Measurements from ENCODE around the gene KIAA1614.
A peak's percentile ranks its signal among the peaks of the same experiment; 100 is the strongest.

The KIAA1614 gene

DNA sequence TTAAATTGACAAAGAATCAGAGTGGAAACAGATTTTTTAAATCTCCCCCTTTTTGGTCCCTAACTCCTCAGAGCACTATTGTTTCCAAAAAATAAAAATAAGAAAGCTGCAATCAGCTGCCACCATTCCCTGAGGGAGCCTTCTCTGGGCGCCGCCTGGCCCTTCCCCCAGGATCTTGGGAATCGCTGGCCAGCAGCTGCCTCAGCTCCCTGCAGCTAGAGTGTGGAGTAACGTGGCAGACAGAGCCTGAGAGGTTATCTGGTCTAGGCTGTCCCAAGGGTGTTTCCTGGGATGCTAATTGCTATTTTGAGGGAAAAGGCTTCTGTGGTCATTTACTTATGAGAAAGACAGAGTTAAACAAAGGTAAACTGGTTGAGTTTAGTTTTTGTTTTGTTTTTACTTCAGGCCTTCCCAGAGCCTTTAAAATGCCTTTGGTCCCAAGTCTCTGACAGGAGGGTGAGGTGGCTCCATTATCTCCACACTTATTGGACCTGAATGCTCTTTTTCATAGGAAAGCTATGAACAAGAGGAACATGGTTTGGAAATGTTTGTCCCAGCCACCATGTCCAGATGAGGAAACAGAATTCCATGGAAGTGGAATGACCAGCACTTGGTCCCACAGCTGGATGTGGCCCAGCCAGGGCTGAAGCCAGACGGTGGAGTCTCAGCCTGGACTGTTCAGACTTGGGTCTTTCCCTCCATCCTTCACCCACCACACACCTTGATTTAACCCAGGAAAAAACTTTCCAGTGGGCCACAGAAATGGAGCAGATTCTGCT, 14.1 kb upstream of the KIAA1614 start:
- TF ChIP-seq, protein P1, sequence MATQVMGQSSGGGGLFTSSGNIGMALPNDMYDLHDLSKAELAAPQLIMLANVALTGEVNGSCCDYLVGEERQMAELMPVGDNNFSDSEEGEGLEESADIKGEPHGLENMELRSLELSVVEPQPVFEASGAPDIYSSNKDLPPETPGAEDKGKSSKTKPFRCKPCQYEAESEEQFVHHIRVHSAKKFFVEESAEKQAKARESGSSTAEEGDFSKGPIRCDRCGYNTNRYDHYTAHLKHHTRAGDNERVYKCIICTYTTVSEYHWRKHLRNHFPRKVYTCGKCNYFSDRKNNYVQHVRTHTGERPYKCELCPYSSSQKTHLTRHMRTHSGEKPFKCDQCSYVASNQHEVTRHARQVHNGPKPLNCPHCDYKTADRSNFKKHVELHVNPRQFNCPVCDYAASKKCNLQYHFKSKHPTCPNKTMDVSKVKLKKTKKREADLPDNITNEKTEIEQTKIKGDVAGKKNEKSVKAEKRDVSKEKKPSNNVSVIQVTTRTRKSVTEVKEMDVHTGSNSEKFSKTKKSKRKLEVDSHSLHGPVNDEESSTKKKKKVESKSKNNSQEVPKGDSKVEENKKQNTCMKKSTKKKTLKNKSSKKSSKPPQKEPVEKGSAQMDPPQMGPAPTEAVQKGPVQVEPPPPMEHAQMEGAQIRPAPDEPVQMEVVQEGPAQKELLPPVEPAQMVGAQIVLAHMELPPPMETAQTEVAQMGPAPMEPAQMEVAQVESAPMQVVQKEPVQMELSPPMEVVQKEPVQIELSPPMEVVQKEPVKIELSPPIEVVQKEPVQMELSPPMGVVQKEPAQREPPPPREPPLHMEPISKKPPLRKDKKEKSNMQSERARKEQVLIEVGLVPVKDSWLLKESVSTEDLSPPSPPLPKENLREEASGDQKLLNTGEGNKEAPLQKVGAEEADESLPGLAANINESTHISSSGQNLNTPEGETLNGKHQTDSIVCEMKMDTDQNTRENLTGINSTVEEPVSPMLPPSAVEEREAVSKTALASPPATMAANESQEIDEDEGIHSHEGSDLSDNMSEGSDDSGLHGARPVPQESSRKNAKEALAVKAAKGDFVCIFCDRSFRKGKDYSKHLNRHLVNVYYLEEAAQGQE (IDR thresholded peaks at IDR 0.05; ENCODE audit: insufficient read depth in 1 of 2, low read depth in 2 of 2, low read length in 2 of 2), result 0 out of 4 replicates have a peak, but pooled peaks of 1 of the 2 experiments have one; percentile 37
- TF ChIP-seq POLR2AphosphoS5 (IDR thresholded peaks at IDR 0.05; ENCODE audit: low read depth, low read length), result no peak

DNA sequence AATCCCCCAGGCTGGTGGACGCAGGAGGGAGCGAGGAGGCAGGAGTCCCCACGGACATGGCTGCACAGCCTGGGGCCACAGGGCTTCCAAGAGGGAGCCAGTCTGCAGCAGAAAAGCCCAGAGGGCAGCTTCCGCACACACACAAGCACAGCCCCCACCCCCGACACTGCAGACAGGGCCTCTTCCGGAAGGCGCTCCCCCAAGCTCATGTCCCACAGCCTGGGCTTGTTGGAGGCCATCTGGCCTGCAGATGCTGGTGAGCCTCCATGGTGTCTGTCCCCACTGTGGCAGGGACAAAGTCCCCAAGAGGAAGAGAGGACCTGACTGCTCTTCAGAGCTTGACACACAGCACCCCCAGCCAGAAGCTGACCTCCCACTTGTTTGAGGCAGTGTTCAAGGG, 13.4 kb upstream of the KIAA1614 start:
- TF ChIP-seq FOXP2 (optimal IDR thresholded peaks at IDR 0.05; ENCODE audit: borderline replicate concordance, extremely low read depth, extremely low read length, insufficient read depth), result no peak
- TF ChIP-seq SIN3A (IDR thresholded peaks at IDR 0.05; ENCODE audit: borderline replicate concordance, insufficient read depth, low read length), result no peak
- TF ChIP-seq TAF1 (IDR thresholded peaks at IDR 0.05; ENCODE audit: borderline replicate concordance, insufficient read depth, low read length), result no peak
- no peak for TF ChIP-seq POLR2AphosphoS5 (IDR thresholded peaks at IDR 0.05; ENCODE audit: low read depth, low read length)
- TF ChIP-seq, protein P1 (IDR thresholded peaks at IDR 0.05; ENCODE audit: insufficient read depth in 1 of 2, low read depth in 2 of 2, low read length in 2 of 2), result no peak

DNA sequence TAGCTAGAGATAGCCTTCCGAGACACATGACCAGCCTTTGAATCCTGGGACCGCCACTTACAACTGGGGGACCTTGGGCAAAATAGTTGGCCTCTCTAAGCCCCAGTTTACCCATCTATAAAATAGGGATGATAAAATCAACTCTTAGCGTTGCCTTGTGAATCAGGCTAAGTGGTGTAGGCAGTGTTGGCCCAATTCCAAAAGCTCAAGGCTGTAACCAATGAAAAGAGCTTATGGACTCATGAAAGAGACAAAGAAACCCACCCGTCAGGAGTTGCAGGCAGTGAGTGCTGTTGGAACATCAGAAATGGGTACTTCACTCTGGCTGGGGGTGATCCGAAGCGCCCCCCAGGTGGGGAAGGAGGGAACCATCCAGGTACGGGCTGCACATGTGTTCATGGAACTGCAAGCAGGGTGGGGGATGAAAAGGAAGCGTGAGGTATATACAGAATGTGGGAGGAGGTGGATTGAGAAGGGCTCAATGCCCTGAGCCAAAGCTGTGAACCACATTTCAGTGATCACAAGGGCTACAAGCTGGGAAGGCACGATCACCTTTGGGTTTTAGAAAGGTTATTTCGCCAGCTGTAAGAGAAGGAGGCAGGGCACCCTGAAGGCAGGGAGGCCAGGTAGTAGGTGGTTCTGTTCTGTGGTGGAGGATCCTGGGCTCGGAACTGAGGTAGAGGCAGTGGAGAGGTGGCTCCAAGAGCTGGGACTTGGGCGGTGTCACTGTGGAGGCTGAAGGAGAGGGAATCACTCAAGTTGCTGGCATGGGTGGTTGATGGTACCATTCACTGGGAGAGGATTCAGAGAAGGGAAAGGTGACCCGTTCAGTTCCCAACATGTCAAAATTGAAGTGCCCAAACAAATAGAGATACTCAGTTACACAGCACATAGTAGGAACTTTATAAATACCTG, 11.4 kb upstream of the KIAA1614 start:
- no peak for TF ChIP-seq TAF1 (IDR thresholded peaks at IDR 0.05; ENCODE audit: borderline replicate concordance, insufficient read depth, low read length)
- TF ChIP-seq SIN3A (IDR thresholded peaks at IDR 0.05; ENCODE audit: borderline replicate concordance, insufficient read depth, low read length), result no peak
- TF ChIP-seq, protein P1 (IDR thresholded peaks at IDR 0.05; ENCODE audit: insufficient read depth in 1 of 2, low read depth in 2 of 2, low read length in 2 of 2), result no peak

DNA sequence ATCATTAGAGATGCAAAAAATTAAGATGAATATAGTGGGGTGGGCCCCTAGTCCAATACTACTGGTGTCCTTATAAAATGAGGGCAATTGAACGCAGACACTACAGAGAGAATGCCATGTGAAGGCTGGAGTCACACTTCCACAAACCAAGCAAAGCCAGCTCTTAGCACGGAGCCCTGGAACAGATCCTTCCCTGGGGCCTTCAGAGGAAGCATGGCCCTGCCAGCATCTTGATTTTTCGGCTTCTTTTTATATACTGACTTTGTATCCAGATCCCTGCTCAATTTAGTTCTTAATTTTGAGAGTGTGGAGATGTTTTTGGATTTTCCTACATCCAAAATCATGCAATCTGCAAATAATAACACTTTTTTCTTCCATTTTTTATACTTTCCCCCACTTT, 10.2 kb upstream of the KIAA1614 start:
- TF ChIP-seq, protein P1 (IDR thresholded peaks at IDR 0.05; ENCODE audit: insufficient read depth in 1 of 2, low read depth in 2 of 2, low read length in 2 of 2), result no peak
- TF ChIP-seq SIN3A (IDR thresholded peaks at IDR 0.05; ENCODE audit: borderline replicate concordance, insufficient read depth, low read length) (no peak), TAF1 (IDR thresholded peaks at IDR 0.05; ENCODE audit: borderline replicate concordance, insufficient read depth, low read length) (no peak), POLR2AphosphoS5 (IDR thresholded peaks at IDR 0.05; ENCODE audit: low read depth, low read length) (no peak), FOXP2 (optimal IDR thresholded peaks at IDR 0.05; ENCODE audit: borderline replicate concordance, extremely low read depth, extremely low read length, insufficient read depth) (no peak)

Measured in PFSK-1 (cell line).